Mesenteric fat pad (tissue), 1 donor: ENCODE measurements around the gene ACVRL1. TPM values are rescaled to one million over a fixed set of nuclear protein-coding genes. Genes with fewer than 3 reads are reported as not detected.

ENCODE experiments used
- DNase-seq: peaks from one replicate; pipeline ENCODE4 v3.0.0-alpha.2; 2020; ENCODE audit warnings: low spot score
- total RNA-seq: library from RNA; stranded (reverse); fragmentation: NEBNext Ultra II Directional; extraction: Animal tissue kit (Norgen Biotek cat#: 25700); gene quantifications from one replicate; pipeline ENCODE4 v1.2.1, GENCODE V29; 2021
- donor health status: DM: yes; HTN: yes; CAD: no.

The ACVRL1 gene
- total RNA-seq, 1 donor from 2014 or later: 85.2 TPM

GRCh38 chr12:51873251-51873994, 33.9 kb upstream of the ACVRL1 start:
- peak; percentile 77 for DNase-seq

GRCh38 chr12:51874000-51874399, 33.3 kb upstream of the ACVRL1 start:
- no peak for DNase-seq

- DNase-seq: peak; percentile 39
Observed at GRCh38 chr12:51874486-51874885, 32.8 kb upstream of the ACVRL1 start.

GRCh38 chr12:51879102-51879501, 28.2 kb upstream of the ACVRL1 start:
- peak; percentile 1 for DNase-seq

- no peak for DNase-seq
Observed at GRCh38 chr12:51883295-51883694, 24.0 kb upstream of the ACVRL1 start.

- DNase-seq: no peak
Observed at GRCh38 chr12:51883998-51884675, 23.2 kb upstream of the ACVRL1 start.

- no peak for DNase-seq
Observed at GRCh38 chr12:51884676-51885229, 22.6 kb upstream of the ACVRL1 start.

GRCh38 chr12:51885294-51886020, 21.8 kb upstream of the ACVRL1 start:
- peak; percentile 53 for DNase-seq

- DNase-seq: peak; percentile 76
Observed at GRCh38 chr12:51886021-51886710, 21.1 kb upstream of the ACVRL1 start.

- peak; percentile 89 for DNase-seq
Observed at GRCh38 chr12:51887476-51888315, 19.6 kb upstream of the ACVRL1 start, which contains the start of gene ANKRD33. TSS of gene ANKRD33 (plus strand) at chr12:51888103. CDS start at chr12:51888187, 84 bp downstream.

GRCh38 chr12:51888316-51889215, 18.7 kb upstream of the ACVRL1 start:
- DNase-seq: peak; percentile 80

- peak; percentile 84 for DNase-seq
Observed at GRCh38 chr12:51889216-51890132, 17.8 kb upstream of the ACVRL1 start.

- peak; percentile 45 for DNase-seq
Observed at GRCh38 chr12:51890133-51890464, 17.2 kb upstream of the ACVRL1 start.

GRCh38 chr12:51890511-51891171, 16.7 kb upstream of the ACVRL1 start:
- peak; percentile 76 for DNase-seq

- no peak for DNase-seq
Observed at GRCh38 chr12:51891843-51892242, 15.5 kb upstream of the ACVRL1 start.

- DNase-seq: no peak
Observed at GRCh38 chr12:51893786-51894185, 13.5 kb upstream of the ACVRL1 start.

GRCh38 chr12:51895378-51896135, 11.7 kb upstream of the ACVRL1 start:
- DNase-seq: peak; percentile 88
